GM21390 (cell line): ENCODE data around the gene SPATA2L.

ENCODE experiments used
- ATAC-seq: cut with Tn5 transposase; IDR thresholded peaks from one replicate; pipeline ENCODE4 v1.9.1; 2021; ENCODE audit not compliant: unreplicated experiment

The SPATA2L gene

DNA sequence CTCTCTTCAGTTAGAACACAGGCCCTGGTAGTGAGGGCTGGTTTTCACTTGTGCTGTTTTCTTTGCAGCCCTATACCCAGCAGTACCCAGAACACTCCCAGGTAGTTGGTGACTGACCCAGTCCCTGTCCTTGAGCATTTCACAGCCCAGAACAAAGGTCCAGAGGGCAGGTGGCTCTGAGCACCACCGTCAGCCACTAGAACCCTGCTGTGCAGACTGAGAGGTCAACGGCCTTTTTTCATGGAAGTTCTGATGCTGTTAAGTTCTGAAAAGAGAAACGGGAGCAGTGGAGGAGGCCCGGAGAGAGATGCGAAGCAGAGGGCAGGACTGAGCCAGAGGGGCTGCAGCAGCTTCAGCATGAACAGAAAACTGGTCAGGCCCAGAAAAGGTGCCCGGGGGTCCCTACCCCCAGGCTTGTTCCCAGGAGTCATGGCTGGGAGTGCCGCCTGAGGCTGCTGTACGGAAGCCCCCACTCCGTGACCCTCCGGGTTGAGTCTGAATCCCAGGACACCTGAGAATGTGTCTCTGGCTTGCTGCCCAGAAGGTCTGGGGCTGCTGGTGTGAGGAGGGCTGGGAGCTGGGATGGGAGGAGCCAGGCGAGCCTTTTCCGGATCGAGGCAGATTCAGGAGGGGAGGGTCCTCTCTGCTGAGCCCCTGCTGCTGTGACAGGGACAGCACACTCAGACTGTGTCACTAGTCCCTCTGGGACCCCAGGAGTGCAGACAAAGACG lies 28.5 kb upstream of the SPATA2L start:
- no peak for ATAC-seq

DNA sequence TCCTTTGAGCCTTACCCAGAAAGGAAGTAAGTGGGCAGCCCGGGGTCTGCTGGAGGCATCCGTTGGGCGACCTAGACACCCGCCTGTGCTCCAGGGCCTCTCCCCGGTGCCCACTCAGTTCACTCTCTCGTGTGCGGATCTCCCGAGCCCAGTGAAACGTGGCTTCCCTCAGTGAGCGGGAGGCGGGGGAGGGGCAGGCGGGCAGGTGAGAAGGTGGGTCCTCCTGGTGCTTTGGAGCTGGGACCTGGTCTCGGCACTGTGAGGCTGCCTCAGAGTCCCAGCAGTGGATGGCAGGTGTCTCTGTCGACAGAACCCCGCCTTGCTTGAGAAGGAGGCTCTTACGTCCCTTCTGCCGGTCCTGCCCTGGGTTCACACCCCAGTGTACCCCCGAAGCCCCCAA lies 27.8 kb upstream of the SPATA2L start:
- ATAC-seq = no peak

DNA sequence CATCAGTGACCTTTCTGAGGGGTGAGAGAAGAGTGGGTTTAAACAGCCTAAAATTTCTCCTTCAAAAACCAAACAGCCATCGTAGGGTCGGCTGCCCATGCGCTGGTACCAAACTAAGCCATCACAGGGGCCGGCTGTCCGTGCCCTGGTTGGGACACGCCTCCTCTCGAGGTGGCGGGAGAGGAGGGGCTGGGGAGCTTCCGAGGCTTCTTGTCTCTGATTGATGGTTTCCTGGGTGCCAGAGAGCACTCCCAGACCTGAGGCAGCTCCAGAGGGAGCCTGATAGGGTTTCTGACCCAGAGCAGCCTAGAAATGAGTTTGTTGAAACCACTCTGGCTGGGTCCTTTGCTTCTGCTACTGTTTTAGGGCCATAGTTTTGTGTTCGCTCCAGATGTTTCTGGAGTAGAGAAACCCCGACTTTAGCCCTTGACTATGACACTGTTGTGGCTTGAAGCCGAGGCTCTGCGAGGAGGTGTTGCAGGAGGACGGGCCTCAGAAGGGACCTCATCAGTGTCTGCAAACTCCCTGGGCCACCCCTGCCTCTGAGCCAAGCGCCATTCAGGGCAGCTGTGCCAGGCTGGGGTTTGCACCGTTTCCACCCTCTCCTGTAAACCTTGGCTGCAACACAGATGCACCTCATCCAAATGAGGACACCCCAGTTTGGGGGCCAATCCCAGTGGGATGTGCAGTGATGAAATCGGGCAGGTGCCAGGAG lies 26.1 kb upstream of the SPATA2L start:
- ATAC-seq = no peak

DNA sequence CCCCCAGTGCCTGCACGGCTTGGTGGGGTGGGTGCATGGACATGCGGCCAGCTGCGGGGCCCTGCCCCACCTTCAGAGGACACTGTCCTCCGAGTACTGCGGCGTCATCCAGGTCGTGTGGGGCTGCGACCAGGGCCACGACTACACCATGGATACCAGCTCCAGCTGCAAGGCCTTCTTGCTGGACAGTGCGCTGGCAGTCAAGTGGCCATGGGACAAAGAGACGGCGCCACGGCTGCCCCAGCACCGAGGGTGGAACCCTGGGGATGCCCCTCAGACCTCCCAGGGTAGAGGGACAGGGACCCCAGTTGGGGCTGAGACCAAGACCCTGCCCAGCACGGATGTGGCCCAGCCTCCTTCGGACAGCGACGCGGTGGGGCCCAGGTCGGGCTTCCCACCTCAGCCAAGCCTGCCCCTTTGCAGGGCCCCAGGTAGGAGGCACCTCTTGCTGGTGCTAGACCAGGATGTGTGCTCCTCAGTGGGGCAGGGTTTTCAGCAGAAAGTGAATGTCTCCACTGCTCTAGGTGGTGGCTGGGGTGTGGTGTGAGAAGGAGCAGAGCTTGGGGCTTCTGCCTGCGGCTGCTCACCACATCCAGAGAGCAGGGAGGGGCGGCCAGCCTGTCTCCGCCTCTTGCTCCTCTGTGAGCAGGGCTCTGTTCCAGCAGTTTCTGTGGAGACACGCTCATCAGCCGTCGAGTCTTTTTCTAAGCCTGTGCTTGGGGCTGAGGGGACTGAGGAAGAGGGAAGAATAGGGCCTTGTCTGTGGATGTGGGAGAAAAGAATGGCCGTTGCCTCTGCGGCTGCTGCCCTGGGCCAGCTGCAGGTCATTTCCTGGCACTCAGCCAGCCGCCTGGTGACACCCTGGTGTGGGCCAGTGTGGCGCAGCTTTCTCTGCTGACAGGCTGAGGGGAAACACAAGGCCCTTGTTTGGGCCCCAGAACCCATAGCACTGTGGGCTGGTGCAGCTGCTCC lies 22.1 kb upstream of the SPATA2L start:
- no peak for ATAC-seq

DNA sequence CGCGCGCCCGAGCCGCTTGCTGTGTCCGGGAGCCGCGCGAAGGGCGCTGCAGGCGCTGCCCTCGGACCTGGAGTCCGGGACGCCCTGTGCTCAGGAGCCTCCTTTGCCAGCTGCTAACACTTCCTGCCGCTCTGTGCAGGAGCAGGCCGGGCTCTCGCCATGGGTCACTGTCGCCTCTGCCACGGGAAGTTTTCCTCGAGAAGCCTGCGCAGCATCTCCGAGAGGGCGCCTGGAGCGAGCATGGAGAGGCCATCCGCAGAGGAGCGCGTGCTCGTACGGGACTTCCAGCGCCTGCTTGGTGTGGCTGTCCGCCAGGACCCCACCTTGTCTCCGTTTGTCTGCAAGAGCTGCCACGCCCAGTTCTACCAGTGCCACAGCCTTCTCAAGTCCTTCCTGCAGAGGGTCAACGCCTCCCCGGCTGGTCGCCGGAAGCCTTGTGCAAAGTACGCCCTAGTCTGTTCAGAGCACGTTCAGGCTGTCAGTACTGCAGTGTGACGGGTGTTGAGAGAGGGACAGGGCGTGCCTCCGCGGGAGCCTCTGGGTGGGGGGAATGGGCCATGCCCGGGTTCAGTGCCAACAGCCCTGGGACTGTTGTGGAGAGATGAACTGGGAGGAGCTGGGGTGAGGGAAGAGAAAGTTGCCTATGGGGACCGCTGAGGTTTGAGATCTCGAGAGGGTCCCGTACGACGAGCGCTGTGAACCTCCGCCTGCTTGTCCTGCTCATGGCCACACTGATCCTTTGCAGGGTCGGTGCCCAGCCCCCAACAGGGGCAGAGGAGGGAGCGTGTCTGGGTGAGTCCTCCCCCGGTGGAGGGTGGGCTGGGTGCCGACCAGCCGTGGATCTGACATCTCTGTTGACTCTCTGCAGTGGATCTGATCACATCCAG lies 21.1 kb upstream of the SPATA2L start:
- peak; percentile 8 for ATAC-seq

DNA sequence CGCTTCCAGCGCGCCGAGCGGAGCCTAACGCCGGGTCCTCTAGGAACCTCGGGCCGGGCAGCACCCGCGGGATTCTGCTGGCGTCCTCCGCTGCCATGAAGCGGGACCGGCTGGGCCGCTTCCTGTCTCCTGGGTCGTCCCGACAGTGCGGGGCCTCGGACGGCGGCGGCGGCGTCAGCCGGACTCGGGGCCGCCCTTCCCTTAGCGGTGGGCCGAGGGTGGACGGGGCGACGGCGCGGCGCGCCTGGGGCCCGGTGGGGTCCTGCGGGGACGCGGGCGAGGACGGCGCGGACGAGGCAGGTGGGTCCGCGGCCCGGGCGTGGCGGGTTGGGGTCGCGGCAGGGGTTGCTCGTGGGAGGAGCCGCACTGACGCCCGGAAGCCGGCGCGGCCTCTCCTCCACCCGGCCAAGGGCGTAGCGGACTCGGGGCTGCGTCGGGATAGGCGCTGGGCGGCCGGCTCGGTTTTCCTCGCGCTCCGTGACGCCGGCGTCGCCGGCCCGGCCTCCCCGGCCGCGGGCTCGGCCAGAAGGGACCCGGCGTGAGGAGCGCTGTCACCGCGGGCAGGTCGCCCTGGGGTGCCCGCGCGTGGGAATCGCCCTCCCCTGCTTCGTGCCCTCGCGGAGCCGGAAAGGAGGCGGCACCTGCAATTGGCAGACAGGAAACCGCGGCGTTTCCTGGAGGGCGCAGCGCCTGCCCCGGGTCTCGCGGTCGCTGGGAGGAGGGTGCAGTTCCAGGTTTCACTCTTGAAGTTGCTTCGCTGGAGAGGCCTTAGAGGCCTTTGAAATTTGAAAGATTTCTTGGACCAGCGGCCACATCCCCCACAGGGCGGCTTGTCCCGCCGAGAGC lies 20.3 kb upstream of the SPATA2L start:
- ATAC-seq = peak; percentile 35

DNA sequence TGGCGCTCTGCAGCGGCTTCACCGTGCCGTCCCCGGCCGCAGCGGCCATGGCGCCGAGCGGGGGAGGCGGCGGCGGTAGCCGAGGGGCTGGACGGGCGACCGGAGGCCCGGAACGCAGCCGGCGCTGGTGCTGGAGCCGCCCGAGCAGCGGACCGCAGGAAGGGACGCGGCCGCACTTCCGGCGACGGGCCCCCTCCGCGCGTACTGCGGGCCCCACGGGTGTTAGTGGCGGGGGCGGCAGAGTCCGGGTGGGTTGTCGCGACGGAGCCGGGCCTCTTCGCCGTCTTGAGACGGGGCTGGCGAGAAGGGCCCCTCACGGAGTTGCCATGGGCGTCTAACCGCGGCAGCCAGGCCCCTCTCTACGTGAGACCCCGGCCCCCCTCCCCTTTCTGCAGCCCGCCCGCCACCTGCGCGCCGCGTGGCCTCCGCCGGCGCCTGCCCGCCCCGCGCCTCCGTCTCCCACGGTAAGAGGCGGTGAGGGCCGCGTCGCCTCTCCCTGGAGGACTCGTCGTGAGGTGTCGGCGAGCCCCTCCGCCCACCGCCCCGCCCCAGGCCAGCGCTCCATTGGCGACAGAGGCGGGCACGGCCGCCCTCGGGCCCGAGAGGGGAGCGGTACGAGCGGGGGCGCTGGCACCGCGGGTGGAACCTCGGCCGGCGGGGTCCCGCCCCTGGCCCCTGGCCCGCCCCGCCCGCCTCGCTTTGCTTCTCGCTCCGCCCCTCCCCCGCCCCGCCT lies 19.5 kb upstream of the SPATA2L start, which contains the start of the genes VPS9D1 and ZNF276:
VPS9D1 (minus strand) TSS at position 86 of the 733 bp plus-strand sequence; CDS start at position 49, 37 bp downstream.
ZNF276 (plus strand) TSS at position 725 of the 733 bp plus-strand sequence. CDS start 104 bp downstream, outside the sequence.
- peak; percentile 45 for ATAC-seq

DNA sequence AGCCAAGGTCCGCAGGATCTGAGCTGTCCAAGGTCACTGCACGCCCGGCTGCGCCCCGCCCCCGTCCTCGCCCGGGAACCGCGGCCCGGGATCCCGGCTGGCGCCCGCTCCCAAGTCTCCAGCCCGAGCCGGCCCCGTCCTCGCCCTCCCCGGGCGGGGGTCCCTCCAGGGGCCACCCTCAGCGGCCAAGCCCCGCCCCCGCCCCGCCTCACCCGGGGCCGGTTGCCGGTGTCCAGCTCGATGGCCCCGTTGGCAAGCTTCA lies 19.0 kb upstream of the SPATA2L start:
- peak; percentile 23 for ATAC-seq

DNA sequence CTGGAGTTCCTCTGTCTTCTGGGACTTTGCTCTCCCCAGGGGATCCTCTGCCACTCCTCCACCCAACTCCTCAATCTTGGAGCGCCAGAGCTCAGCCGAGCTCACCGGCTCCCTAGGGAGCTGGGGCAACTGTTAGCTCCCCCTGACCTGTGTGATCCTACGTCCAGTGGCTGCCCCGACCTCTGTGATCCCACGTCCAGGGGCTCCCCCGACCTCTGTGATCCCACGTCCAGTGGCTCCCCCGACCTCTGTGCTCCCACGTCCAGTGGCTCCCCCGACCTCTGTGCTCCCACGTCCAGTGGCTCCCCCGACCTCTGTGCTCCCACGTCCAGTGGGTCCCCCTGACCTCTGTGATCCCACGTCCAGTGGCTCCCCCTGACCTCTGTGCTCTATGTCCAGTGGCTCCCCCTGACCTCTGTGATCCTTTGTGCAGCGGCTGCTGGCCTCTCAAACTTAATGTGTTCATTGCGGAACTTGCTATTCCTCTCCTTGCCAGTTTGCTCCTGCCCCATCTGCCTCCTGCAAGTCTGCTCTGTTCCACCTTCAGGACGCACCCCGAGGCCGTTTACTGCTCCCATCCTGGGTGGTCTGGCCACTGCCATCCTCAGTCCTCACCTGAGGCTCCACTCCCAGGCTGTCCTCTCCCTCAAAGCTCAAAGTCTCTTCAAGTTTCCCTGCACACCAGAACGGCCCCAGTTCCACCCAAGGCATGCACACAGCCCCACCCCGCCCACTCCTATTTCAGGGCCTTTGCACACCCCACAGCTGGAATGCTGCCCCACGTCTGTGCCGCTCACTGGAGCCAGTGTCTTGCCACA lies 16.4 kb upstream of the SPATA2L start:
- ATAC-seq = no peak

DNA sequence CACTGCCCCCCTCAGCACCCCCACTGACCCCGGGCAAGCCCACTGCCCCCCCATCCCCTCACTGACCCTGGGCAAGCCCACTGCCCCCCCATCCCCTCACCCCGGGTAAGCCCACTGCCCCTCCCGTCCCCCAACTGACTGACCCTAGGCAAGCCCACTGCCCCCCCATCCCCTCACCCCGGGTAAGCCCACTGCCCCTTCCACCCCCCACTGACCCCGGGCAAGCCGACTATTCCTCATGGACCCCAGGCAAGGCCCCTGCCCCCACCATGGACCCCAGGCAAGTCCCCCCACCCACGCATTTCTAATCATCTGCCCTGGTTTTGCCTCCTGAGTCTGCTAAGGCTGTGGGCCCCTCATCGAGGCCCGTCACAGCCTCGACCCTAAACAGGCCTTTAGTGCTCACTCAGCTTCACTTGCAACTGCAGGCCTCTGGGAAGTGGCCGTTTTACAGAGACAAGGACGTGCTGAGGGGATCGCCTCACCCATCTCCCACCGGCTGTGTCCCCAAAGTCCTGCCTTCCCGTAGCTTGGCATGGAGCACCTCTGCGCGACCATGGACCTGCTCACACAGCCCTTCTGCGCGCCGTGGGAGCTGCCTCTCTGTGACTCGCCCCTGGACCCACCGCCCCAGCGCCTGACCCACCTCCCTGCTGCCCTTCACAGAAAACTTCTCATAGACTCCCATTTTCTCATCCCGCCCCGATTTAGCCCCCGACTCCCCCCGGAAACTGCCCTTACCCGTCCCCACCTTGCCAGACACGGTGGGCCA lies 15.6 kb upstream of the SPATA2L start:
- ATAC-seq = no peak

DNA sequence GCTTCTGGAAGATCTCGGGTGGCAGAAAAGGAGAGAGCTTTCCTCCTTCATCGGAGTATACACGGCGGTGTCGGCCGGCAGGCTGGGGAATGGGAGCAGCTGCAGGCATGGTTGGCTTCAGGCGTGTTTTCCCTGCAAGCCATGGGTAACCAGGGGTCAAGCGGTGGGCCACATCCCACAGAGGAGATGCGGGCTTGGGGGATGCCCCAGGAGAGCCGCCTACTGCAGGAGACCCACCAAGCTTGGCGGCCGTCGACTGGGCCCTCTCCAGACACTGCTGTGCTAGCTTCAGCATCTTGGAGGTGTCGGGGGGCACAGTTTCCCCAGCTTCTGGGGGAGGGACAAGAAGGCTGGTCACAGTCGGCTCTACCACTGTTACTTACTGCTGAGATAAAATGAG lies 15.0 kb upstream of the SPATA2L start:
- no peak for ATAC-seq

DNA sequence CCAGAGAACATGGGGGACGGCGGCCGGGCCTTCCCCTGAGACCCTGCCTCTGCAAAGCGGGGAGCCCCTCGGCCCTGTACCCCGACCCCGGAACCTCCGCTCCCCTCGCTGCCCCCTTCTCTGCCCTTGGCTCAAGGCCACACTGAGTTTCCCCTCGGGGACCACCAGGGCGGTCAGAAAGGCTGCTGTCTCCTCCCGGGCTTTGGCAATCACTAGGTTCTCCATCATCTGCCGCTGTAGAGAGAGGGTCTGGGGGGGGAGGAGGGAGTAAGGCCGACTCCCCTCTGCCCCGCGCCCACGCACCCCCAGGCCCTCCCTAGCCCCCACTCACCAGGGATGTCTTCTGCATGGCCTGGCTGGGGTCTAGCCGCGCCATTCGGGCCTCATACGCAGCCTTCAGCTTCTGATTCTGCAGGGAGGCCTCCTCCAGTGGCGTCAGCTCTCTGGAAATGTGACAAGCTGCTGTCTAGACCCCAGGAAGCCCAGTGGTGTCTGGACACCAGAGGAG lies 10.8 kb upstream of the SPATA2L start:
- no peak for ATAC-seq

DNA sequence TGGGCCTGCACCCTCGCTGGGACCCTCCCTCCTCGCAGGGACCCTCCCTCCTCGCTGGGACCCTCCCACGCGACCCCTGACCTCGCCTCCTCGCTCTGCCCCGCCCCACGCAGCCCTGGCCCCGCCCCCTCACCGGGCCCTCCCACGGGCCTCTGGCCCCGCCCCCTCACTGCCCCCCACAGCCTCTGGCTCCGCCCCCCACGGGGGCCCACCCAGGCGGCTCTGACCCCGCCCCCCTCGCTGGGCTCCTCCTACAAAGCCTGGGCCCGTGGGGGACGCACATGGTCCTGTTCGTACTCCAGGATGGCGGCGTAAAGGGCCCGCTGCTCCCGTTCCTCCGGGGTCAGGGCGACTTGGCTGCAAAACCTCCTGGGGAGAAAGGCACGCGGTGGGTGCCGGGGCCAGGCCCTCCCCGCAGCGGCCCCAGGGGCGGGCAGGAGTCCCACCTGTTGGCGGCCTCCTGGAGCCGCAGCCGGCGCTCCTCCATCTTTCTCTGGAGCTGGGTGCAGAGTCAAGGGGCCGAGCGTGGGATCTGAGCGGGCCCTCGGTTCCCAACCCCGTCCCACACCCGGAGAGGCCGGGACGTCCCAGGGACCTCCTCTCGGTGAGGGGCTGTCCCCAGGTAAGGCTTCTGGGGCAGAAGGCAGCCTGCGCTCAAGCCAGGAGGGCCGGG lies 10.2 kb upstream of the SPATA2L start:
- peak; percentile 57 for ATAC-seq

DNA sequence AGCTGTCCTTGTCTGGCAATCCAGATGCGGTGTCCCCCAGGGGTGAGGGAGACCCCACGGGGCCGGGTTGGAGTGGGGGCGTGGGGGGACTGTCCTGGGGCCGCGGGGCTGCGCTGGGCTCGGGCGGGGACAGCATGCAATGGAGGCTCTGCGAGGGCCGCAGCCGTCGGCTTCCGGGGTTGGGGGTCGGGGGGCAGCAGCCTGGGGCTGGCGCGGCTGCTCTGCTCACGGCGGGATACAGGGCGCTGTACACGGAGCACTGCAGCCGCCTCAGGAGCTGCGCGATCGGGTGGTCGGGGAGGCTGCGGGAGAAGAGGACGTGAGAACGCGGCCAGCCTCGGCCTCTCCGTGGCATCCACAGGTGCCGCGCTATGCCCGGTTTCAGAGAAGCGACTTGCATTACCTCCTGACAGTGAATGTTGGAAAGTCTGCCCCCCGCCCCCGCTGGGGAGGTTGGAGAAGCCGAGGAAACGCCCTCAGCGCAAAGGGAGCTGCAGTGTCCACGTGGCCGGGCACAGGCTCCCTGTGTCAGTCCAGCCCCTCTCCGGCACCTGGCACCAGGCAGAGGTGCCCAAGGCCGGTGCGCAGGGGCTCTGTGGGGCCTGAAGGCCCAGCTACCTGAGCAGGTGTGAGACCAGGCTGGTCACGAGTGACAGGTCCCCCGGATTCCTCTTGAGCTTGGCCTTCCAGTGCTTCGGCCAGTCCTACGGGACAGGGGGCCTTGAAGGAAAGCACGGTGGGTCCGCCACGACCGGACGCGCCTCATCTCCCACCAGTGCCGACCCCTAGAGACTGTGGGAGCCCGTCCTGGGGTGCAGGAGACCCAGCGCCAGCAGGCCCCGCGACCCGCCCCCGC lies 9.4 kb upstream of the SPATA2L start:
- ATAC-seq = no peak

DNA sequence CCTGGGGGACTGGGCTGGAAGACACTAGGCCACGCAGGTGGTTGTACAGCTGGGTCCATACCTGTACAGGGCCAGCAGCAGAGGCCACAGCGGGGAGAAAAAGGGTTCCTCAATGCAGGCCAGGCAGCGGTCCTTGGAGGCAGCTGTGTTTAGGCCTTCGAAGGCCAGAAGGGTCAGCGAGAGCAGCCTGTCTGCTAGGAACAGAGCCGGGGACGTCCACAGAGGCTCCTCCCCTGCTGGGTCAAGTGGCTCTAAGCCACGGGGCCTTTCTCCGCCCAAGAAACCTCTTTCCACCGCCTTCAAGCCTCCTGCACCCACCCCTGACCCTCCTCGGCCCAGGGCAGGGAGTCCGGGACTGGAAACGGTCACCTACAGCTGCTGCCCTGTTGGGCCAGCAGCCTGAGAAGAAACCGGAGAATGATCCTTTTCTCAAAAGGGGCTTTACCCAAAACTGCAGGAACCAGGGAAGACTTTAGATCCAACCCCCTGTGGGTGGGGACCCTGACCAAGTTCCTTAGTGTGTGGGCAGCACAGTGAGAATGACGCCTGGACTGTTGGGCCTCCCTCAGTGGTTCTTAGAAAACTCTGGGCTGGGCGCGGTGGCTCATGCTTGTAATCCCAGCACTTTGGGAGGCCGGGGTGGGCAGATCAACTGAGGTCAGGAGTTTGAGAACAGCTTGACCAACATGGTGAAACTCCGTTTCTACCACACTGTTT lies 8.4 kb upstream of the SPATA2L start:
- ATAC-seq = no peak
